Measurements from ENCODE around the gene NTMT1.

The NTMT1 gene

GRCh38 chr9:129674229-129674628 lies 48.3 kb downstream of the NTMT1 start:
- Histone ChIP-seq H3K9ac (ENCODE audit: low read length) (no peak overlapping the region), H2AFZ (ENCODE audit: low read depth, low read length) (no peak overlapping the region), H3K4me2 (ENCODE audit: low read length) (no peak overlapping the region), H3K27me3 (ENCODE audit: low read depth, low read length) (no peaks in the 10 kb centered on the region; the same call in 1 of the 2 replicates), H3K27ac (ENCODE audit: low read length) (no peak overlapping the region), H3K9me3 (ENCODE audit: insufficient read depth, low read length) (no peaks in the 10 kb centered on the region), H3K36me3 (replicated peaks; ENCODE audit: low read depth, low read length) (no peaks in the 10 kb centered on the region), H3K4me3 (ENCODE audit: low read length) (no peak overlapping the region), H3K4me1 (ENCODE audit: low read length) (no peaks in the 10 kb centered on the region), H4K20me1 (ENCODE audit: insufficient read depth, low read length) (no peaks in the 10 kb centered on the region), H3K79me2 (ENCODE audit: low read length) (no peaks in the 10 kb centered on the region)
- no peak for TF ChIP-seq EZH2phosphoT487 (IDR thresholded peaks at IDR 0.05; ENCODE audit: low read depth)
- TF ChIP-seq, protein P1, sequence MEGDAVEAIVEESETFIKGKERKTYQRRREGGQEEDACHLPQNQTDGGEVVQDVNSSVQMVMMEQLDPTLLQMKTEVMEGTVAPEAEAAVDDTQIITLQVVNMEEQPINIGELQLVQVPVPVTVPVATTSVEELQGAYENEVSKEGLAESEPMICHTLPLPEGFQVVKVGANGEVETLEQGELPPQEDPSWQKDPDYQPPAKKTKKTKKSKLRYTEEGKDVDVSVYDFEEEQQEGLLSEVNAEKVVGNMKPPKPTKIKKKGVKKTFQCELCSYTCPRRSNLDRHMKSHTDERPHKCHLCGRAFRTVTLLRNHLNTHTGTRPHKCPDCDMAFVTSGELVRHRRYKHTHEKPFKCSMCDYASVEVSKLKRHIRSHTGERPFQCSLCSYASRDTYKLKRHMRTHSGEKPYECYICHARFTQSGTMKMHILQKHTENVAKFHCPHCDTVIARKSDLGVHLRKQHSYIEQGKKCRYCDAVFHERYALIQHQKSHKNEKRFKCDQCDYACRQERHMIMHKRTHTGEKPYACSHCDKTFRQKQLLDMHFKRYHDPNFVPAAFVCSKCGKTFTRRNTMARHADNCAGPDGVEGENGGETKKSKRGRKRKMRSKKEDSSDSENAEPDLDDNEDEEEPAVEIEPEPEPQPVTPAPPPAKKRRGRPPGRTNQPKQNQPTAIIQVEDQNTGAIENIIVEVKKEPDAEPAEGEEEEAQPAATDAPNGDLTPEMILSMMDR (IDR thresholded peaks at IDR 0.05; ENCODE audit: low read depth, low read length): no peak

DNA sequence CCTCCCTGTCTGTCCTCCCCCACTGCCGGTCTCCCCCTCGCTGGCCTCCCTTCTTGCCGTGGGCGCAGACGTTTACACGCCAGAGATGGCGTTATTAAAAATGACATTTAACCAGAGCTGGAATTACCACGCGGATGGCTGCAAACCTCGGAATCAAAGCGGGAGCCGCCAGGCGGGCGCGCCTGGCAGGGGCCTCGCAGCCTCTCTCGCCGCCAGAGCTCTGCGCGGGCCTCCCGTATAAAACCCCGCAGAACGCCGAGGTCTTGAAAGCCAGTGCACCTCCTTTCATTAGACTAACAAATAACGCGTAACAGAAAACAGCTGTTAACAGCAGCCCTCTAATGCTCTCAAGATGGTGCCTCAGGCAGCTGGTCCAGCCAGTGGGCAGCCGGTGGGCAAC lies 49.7 kb downstream of the NTMT1 start:
- no peaks in the 10 kb centered on the region; the same call in 1 of the 2 replicates for H3K27me3 ChIP-seq (ENCODE audit: low read depth, low read length)
- no peak overlapping the region for H3K4me3 ChIP-seq (ENCODE audit: low read length)
- no peaks in the 10 kb centered on the region for H3K9me3 ChIP-seq (ENCODE audit: insufficient read depth, low read length)
- H3K36me3 ChIP-seq (replicated peaks; ENCODE audit: low read depth, low read length): no peaks in the 10 kb centered on the region
- no peak overlapping the region for H3K27ac ChIP-seq (ENCODE audit: low read length)
- TF ChIP-seq, protein P1 (IDR thresholded peaks at IDR 0.05; ENCODE audit: low read depth, low read length): no peak
- TF ChIP-seq EZH2phosphoT487 (IDR thresholded peaks at IDR 0.05; ENCODE audit: low read depth): no peak
- H4K20me1 ChIP-seq (ENCODE audit: insufficient read depth, low read length): no peaks in the 10 kb centered on the region
- no peaks in the 10 kb centered on the region for H3K4me1 ChIP-seq (ENCODE audit: low read length)
- H3K79me2 ChIP-seq (ENCODE audit: low read length): no peaks in the 10 kb centered on the region
- H3K9ac ChIP-seq (ENCODE audit: low read length): no peak overlapping the region
- no peak overlapping the region for H2AFZ ChIP-seq (ENCODE audit: low read depth, low read length)
- H3K4me2 ChIP-seq (ENCODE audit: low read length): no peak overlapping the region

DNA sequence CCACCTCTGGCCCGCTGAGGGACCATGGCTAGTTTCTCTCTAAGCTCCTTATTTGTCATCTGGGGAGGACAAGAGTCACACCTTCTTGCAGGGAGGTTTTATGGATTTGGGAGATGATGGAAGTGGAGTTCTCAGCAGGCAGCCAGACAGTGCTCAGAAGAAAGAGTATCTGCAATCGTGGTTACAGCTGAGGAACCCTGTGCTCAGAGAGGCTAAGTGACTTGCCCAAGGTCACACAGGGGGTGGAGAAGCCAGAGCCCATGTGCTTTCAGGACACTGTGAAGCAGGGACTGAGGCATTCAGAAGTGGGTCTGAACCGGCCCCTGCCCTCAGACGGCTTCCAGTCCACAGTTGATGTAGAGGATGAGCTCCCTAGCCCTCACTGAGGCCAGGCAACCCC lies 50.3 kb downstream of the NTMT1 start:
- Histone ChIP-seq H3K9ac (ENCODE audit: low read length) (no peak overlapping the region), H3K27me3 (ENCODE audit: low read depth, low read length) (no peaks in the 10 kb centered on the region; the same call in 1 of the 2 replicates), H2AFZ (ENCODE audit: low read depth, low read length) (no peak overlapping the region), H4K20me1 (ENCODE audit: insufficient read depth, low read length) (no peaks in the 10 kb centered on the region), H3K27ac (ENCODE audit: low read length) (no peak overlapping the region), H3K9me3 (ENCODE audit: insufficient read depth, low read length) (no peaks in the 10 kb centered on the region), H3K4me2 (ENCODE audit: low read length) (no peak overlapping the region), H3K36me3 (replicated peaks; ENCODE audit: low read depth, low read length) (no peaks in the 10 kb centered on the region), H3K79me2 (ENCODE audit: low read length) (no peaks in the 10 kb centered on the region), H3K4me1 (ENCODE audit: low read length) (no peaks in the 10 kb centered on the region), H3K4me3 (ENCODE audit: low read length) (no peak overlapping the region)
- TF ChIP-seq, protein P1 (IDR thresholded peaks at IDR 0.05; ENCODE audit: low read depth, low read length): no peak
- no peak for TF ChIP-seq EZH2phosphoT487 (IDR thresholded peaks at IDR 0.05; ENCODE audit: low read depth)

GRCh38 chr9:129676975-129677374 lies 51.0 kb downstream of the NTMT1 start:
- TF ChIP-seq, protein P1 (IDR thresholded peaks at IDR 0.05; ENCODE audit: low read depth, low read length): no peak
- TF ChIP-seq EZH2phosphoT487 (IDR thresholded peaks at IDR 0.05; ENCODE audit: low read depth): no peak
- Histone ChIP-seq H3K4me1 (ENCODE audit: low read length) (no peaks in the 10 kb centered on the region), H3K9ac (ENCODE audit: low read length) (no peak overlapping the region), H3K4me3 (ENCODE audit: low read length) (no peak overlapping the region), H3K36me3 (replicated peaks; ENCODE audit: low read depth, low read length) (no peaks in the 10 kb centered on the region), H2AFZ (ENCODE audit: low read depth, low read length) (no peak overlapping the region), H3K9me3 (ENCODE audit: insufficient read depth, low read length) (no peaks in the 10 kb centered on the region), H3K27ac (ENCODE audit: low read length) (no peak overlapping the region), H3K27me3 (ENCODE audit: low read depth, low read length) (no peaks in the 10 kb centered on the region; the same call in 1 of the 2 replicates), H4K20me1 (ENCODE audit: insufficient read depth, low read length) (no peaks in the 10 kb centered on the region), H3K79me2 (ENCODE audit: low read length) (no peaks in the 10 kb centered on the region), H3K4me2 (ENCODE audit: low read length) (no peak overlapping the region)
